Measurements from ENCODE around the gene UROC1. TPM values are rescaled to one million over a fixed set of nuclear protein-coding genes. Genes with fewer than 3 reads are reported as not detected.

The UROC1 gene
- total RNA-seq, 1 donor from 2014 or later = not detected

- H3K4me1 Mint-ChIP-seq = no peaks in the 10 kb centered on the region
- no peaks in the 10 kb centered on the region for H3K27me3 Mint-ChIP-seq (ENCODE audit: low read depth)
- no peak for TF ChIP-seq CTCF (IDR thresholded peaks at IDR 0.05; ENCODE audit: unreplicated experiment)
- peaks cover 49% of the 10 kb centered on the region for H3K36me3 Mint-ChIP-seq
- no peak overlapping the region for H3K4me3 Mint-ChIP-seq
- no peak for DNase-seq (ENCODE audit: low spot score in 2 of 2, unreplicated experiment in 2 of 2)
- no peaks in the 10 kb centered on the region for H3K9me3 Mint-ChIP-seq
- H3K27ac Mint-ChIP-seq = no peak overlapping the region
Measured at GRCh38 chr3:126465928-126466544, 51.5 kb downstream of the UROC1 start.

- Mint-ChIP-seq H3K4me1 (no peaks in the 10 kb centered on the region), H3K27me3 (ENCODE audit: low read depth) (no peaks in the 10 kb centered on the region), H3K9me3 (no peaks in the 10 kb centered on the region), H3K27ac (no peak overlapping the region), H3K36me3 (peaks cover 48% of the 10 kb centered on the region), H3K4me3 (no peak overlapping the region)
- no peak for TF ChIP-seq CTCF (IDR thresholded peaks at IDR 0.05; ENCODE audit: unreplicated experiment)
- no peak for DNase-seq (ENCODE audit: low spot score in 2 of 2, unreplicated experiment in 2 of 2)
Measured at GRCh38 chr3:126464997-126465396, 52.6 kb downstream of the UROC1 start.

DNA sequence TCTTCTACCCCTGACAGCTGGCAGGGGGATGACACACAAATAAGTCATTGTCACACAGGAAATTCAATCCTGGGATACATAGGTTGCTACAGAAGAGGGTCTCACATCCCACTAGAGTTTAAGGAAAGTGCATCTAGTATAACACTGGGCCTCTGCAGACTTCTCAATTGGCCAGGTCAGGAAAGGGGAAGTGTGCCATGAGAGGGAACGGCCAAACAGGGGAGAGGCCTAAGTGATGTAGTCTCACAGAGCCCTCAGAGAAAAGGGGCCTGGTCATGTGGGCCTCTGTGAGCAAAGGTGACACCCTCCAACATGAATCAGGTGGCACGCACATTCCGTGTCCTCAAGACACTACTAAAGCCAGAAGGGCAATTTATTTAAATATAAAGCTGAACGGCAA is 53.1 kb downstream of the UROC1 start:
- Mint-ChIP-seq H3K27me3 (ENCODE audit: low read depth) (no peaks in the 10 kb centered on the region), H3K4me3 (no peak overlapping the region), H3K4me1 (no peaks in the 10 kb centered on the region), H3K36me3 (peaks cover 43% of the 10 kb centered on the region), H3K9me3 (no peaks in the 10 kb centered on the region), H3K27ac (no peak overlapping the region)
- no peak for DNase-seq (ENCODE audit: low spot score in 2 of 2, unreplicated experiment in 2 of 2)
- no peak for TF ChIP-seq CTCF (IDR thresholded peaks at IDR 0.05; ENCODE audit: unreplicated experiment)

DNA sequence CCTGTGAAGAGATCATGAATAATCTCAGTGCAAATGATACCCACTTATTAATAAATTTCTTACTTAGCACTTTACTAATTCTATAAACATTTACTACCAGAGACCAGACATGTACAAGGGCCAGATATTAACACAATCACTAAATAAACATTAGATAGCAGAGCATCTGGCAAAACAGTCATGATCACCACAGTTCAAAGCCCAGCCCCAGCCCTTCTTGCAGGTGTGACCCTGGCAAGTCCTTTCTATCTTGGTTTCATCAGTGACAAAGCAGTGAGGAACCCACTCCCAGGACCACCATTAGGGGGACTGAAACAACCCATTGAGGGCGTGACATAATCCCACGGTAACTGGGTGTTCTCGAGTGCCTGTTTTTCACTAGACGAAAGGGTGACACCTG is 53.5 kb downstream of the UROC1 start:
- H3K36me3 Mint-ChIP-seq = peaks cover 39% of the 10 kb centered on the region
- no peak for TF ChIP-seq CTCF (IDR thresholded peaks at IDR 0.05; ENCODE audit: unreplicated experiment)
- no peaks in the 10 kb centered on the region for H3K4me1 Mint-ChIP-seq
- H3K27me3 Mint-ChIP-seq (ENCODE audit: low read depth) = no peaks in the 10 kb centered on the region
- no peaks in the 10 kb centered on the region for H3K9me3 Mint-ChIP-seq
- no peak for DNase-seq (ENCODE audit: low spot score in 2 of 2, unreplicated experiment in 2 of 2)
- no peak overlapping the region for H3K27ac Mint-ChIP-seq
- no peak overlapping the region for H3K4me3 Mint-ChIP-seq

DNA sequence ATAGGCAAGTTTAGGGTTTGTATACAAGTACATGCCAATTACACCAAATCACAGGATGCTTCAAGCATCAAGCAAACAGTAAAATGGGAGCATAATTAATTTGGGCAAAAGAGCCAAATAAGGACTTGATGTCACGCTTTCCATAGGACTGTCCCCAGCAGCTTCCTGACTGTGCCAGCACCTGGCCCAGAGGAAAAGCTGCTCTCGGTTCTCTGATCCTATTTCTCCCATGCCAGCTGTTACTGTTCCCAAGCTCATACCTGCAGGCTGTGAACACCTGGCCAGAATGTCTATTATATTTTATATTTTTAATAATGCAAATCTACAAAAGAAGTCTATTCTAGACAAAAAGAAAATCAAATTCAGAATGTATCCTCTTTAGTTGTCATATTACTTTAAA is 54.1 kb downstream of the UROC1 start:
- Mint-ChIP-seq H3K36me3 (peaks cover 34% of the 10 kb centered on the region), H3K9me3 (no peaks in the 10 kb centered on the region), H3K27ac (no peak overlapping the region), H3K4me1 (no peaks in the 10 kb centered on the region), H3K27me3 (ENCODE audit: low read depth) (no peaks in the 10 kb centered on the region), H3K4me3 (no peak overlapping the region)
- DNase-seq (ENCODE audit: low spot score in 2 of 2, unreplicated experiment in 2 of 2) = no peak
- no peak for TF ChIP-seq CTCF (IDR thresholded peaks at IDR 0.05; ENCODE audit: unreplicated experiment)
